22Rv1 (cell line): ENCODE results near the gene CLK1.

Source experiments
- ZFX ChIP-seq: fragments of 450-650 bp; IDR thresholded peaks from 2 replicates; pipeline ENCODE4 v1.6.1; 2017; ENCODE audit warnings: antibody characterized with exemption, borderline replicate concordance
- TF ChIP-seq, protein P1 (sequence below): fragments of 450-650 bp; IDR thresholded peaks from 2 replicates; pipeline ENCODE4 v1.5.1; 2017; ENCODE audit warnings: mild to moderate bottlenecking

DNA sequence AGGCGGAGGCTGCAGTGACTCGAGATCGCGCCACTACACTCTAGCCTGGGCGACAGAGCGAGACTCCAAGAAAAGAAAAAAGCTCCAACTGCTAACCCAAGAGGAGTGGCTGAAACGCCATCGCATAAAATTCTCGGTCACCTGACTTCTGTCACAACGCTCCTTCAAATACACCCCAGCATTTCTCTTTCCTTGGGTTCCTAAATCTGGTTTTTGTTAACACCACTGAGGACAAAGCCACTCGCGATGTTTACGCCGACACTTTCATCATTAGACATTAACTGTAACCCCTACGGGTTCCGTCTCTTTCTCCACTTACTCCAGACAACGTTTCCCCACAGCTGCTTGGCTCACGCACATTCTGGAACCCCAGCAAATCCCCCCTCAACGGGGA is 679 bp downstream of the CLK1 start:
- TF ChIP-seq, protein P1, sequence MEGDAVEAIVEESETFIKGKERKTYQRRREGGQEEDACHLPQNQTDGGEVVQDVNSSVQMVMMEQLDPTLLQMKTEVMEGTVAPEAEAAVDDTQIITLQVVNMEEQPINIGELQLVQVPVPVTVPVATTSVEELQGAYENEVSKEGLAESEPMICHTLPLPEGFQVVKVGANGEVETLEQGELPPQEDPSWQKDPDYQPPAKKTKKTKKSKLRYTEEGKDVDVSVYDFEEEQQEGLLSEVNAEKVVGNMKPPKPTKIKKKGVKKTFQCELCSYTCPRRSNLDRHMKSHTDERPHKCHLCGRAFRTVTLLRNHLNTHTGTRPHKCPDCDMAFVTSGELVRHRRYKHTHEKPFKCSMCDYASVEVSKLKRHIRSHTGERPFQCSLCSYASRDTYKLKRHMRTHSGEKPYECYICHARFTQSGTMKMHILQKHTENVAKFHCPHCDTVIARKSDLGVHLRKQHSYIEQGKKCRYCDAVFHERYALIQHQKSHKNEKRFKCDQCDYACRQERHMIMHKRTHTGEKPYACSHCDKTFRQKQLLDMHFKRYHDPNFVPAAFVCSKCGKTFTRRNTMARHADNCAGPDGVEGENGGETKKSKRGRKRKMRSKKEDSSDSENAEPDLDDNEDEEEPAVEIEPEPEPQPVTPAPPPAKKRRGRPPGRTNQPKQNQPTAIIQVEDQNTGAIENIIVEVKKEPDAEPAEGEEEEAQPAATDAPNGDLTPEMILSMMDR: no peak
- TF ChIP-seq ZFX: no peak
